ENCODE results near the gene AP1S1.
"Not testable (repeated sequence)": the region's sequence is repeated elsewhere in the genome, so short reads cannot be mapped to it uniquely, and the experiment has no call there.

The AP1S1 gene

GRCh38 chr7:101113836-101114235, 40.4 kb upstream of the AP1S1 start:
- no peak for DNase-seq
- Histone ChIP-seq H3K4me1 (ENCODE audit: control insufficient read depth, insufficient read depth, low read length, poor library complexity, severe bottlenecking) (no peaks in the 10 kb centered on the region), H3K27ac (ENCODE audit: insufficient read depth, low read length, poor library complexity, severe bottlenecking) (no peak overlapping the region), H3K36me3 (ENCODE audit: control insufficient read depth, insufficient read depth, low read length) (no peaks in the 10 kb centered on the region), H3K27me3 (replicated peaks; ENCODE audit: control insufficient read depth, insufficient read depth, low read length, poor library complexity, severe bottlenecking) (peaks cover 2% of the 10 kb centered on the region), H3K4me3 (ENCODE audit: insufficient read depth, low read depth, low read length, poor library complexity, severe bottlenecking) (no peak overlapping the region), H3K9me3 (ENCODE audit: control insufficient read depth, low read length) (no peaks in the 10 kb centered on the region)

- Histone ChIP-seq H3K4me3 (ENCODE audit: insufficient read depth, low read depth, low read length, poor library complexity, severe bottlenecking) (no peak overlapping the region), H3K27ac (ENCODE audit: insufficient read depth, low read length, poor library complexity, severe bottlenecking) (no peak overlapping the region), H3K4me1 (ENCODE audit: control insufficient read depth, insufficient read depth, low read length, poor library complexity, severe bottlenecking) (no peaks in the 10 kb centered on the region), H3K9me3 (ENCODE audit: control insufficient read depth, low read length) (no peaks in the 10 kb centered on the region), H3K27me3 (replicated peaks; ENCODE audit: control insufficient read depth, insufficient read depth, low read length, poor library complexity, severe bottlenecking) (peaks cover 4% of the 10 kb centered on the region), H3K36me3 (ENCODE audit: control insufficient read depth, insufficient read depth, low read length) (no peaks in the 10 kb centered on the region)
- DNase-seq, result no peak
These were observed 39.8 kb upstream of the AP1S1 start for GRCh38 chr7:101114492-101114891.

GRCh38 chr7:101115215-101115614, 39.1 kb upstream of the AP1S1 start:
- Histone ChIP-seq H3K27ac (ENCODE audit: insufficient read depth, low read length, poor library complexity, severe bottlenecking) (no peak overlapping the region), H3K36me3 (ENCODE audit: control insufficient read depth, insufficient read depth, low read length) (no peaks in the 10 kb centered on the region), H3K27me3 (replicated peaks; ENCODE audit: control insufficient read depth, insufficient read depth, low read length, poor library complexity, severe bottlenecking) (peaks cover 4% of the 10 kb centered on the region), H3K9me3 (ENCODE audit: control insufficient read depth, low read length) (no peaks in the 10 kb centered on the region), H3K4me1 (ENCODE audit: control insufficient read depth, insufficient read depth, low read length, poor library complexity, severe bottlenecking) (no peaks in the 10 kb centered on the region), H3K4me3 (ENCODE audit: insufficient read depth, low read depth, low read length, poor library complexity, severe bottlenecking) (no peak overlapping the region)
- no peak for DNase-seq

GRCh38 chr7:101116898-101117297, 37.4 kb upstream of the AP1S1 start:
- no peak for DNase-seq
- Histone ChIP-seq H3K27me3 (replicated peaks; ENCODE audit: control insufficient read depth, insufficient read depth, low read length, poor library complexity, severe bottlenecking) (peaks cover 6% of the 10 kb centered on the region), H3K9me3 (ENCODE audit: control insufficient read depth, low read length) (no peaks in the 10 kb centered on the region), H3K4me3 (ENCODE audit: insufficient read depth, low read depth, low read length, poor library complexity, severe bottlenecking) (no peak overlapping the region), H3K36me3 (ENCODE audit: control insufficient read depth, insufficient read depth, low read length) (no peaks in the 10 kb centered on the region), H3K27ac (ENCODE audit: insufficient read depth, low read length, poor library complexity, severe bottlenecking) (no peak overlapping the region), H3K4me1 (ENCODE audit: control insufficient read depth, insufficient read depth, low read length, poor library complexity, severe bottlenecking) (no peaks in the 10 kb centered on the region)

GRCh38 chr7:101118856-101119255, 35.4 kb upstream of the AP1S1 start:
- H3K36me3 ChIP-seq (ENCODE audit: control insufficient read depth, insufficient read depth, low read length), result no peaks in the 10 kb centered on the region
- no peak overlapping the region for H3K27ac ChIP-seq (ENCODE audit: insufficient read depth, low read length, poor library complexity, severe bottlenecking)
- H3K9me3 ChIP-seq (ENCODE audit: control insufficient read depth, low read length), result no peaks in the 10 kb centered on the region
- H3K4me3 ChIP-seq (ENCODE audit: insufficient read depth, low read depth, low read length, poor library complexity, severe bottlenecking), result no peak overlapping the region
- no peak for DNase-seq
- peaks cover 14% of the 10 kb centered on the region for H3K27me3 ChIP-seq (replicated peaks; ENCODE audit: control insufficient read depth, insufficient read depth, low read length, poor library complexity, severe bottlenecking)
- H3K4me1 ChIP-seq (ENCODE audit: control insufficient read depth, insufficient read depth, low read length, poor library complexity, severe bottlenecking), result no peaks in the 10 kb centered on the region

GRCh38 chr7:101119876-101120275, 34.4 kb upstream of the AP1S1 start:
- no peak overlapping the region for H3K4me3 ChIP-seq (ENCODE audit: insufficient read depth, low read depth, low read length, poor library complexity, severe bottlenecking)

GRCh38 chr7:101120315-101120714, 34.0 kb upstream of the AP1S1 start:
- peaks cover 17% of the 10 kb centered on the region for H3K27me3 ChIP-seq (replicated peaks; ENCODE audit: control insufficient read depth, insufficient read depth, low read length, poor library complexity, severe bottlenecking)
- DNase-seq, result no peak
- H3K27ac ChIP-seq (ENCODE audit: insufficient read depth, low read length, poor library complexity, severe bottlenecking), result no peak overlapping the region
- no peaks in the 10 kb centered on the region for H3K36me3 ChIP-seq (ENCODE audit: control insufficient read depth, insufficient read depth, low read length)
- H3K4me3 ChIP-seq (ENCODE audit: insufficient read depth, low read depth, low read length, poor library complexity, severe bottlenecking), result no peak overlapping the region
- H3K4me1 ChIP-seq (ENCODE audit: control insufficient read depth, insufficient read depth, low read length, poor library complexity, severe bottlenecking), result no peaks in the 10 kb centered on the region
- no peaks in the 10 kb centered on the region for H3K9me3 ChIP-seq (ENCODE audit: control insufficient read depth, low read length)

More at GRCh38 chr7:101119876-101120275, 34.4 kb upstream of the AP1S1 start:
- peaks cover 17% of the 10 kb centered on the region for H3K27me3 ChIP-seq (replicated peaks; ENCODE audit: control insufficient read depth, insufficient read depth, low read length, poor library complexity, severe bottlenecking)
- H3K27ac ChIP-seq (ENCODE audit: insufficient read depth, low read length, poor library complexity, severe bottlenecking), result no peak overlapping the region
- no peaks in the 10 kb centered on the region for H3K36me3 ChIP-seq (ENCODE audit: control insufficient read depth, insufficient read depth, low read length)
- no peaks in the 10 kb centered on the region for H3K9me3 ChIP-seq (ENCODE audit: control insufficient read depth, low read length)
- no peaks in the 10 kb centered on the region for H3K4me1 ChIP-seq (ENCODE audit: control insufficient read depth, insufficient read depth, low read length, poor library complexity, severe bottlenecking)
- no peak for DNase-seq

- not testable (repeated sequence) for H3K4me1 ChIP-seq (ENCODE audit: control insufficient read depth, insufficient read depth, low read length, poor library complexity, severe bottlenecking); H3K4me3 ChIP-seq (ENCODE audit: insufficient read depth, low read depth, low read length, poor library complexity, severe bottlenecking); DNase-seq; H3K27ac ChIP-seq (ENCODE audit: insufficient read depth, low read length, poor library complexity, severe bottlenecking); H3K9me3 ChIP-seq (ENCODE audit: control insufficient read depth, low read length); H3K36me3 ChIP-seq (ENCODE audit: control insufficient read depth, insufficient read depth, low read length)
- H3K27me3 ChIP-seq (replicated peaks; ENCODE audit: control insufficient read depth, insufficient read depth, low read length, poor library complexity, severe bottlenecking), result peaks cover 17% of the 10 kb centered on the region
These were observed 32.7 kb upstream of the AP1S1 start for GRCh38 chr7:101121631-101121990.

- Histone ChIP-seq H3K27ac (ENCODE audit: insufficient read depth, low read length, poor library complexity, severe bottlenecking) (no peak overlapping the region), H3K9me3 (ENCODE audit: control insufficient read depth, low read length) (no peaks in the 10 kb centered on the region), H3K27me3 (replicated peaks; ENCODE audit: control insufficient read depth, insufficient read depth, low read length, poor library complexity, severe bottlenecking) (peaks cover 17% of the 10 kb centered on the region), H3K4me3 (ENCODE audit: insufficient read depth, low read depth, low read length, poor library complexity, severe bottlenecking) (no peak overlapping the region), H3K36me3 (ENCODE audit: control insufficient read depth, insufficient read depth, low read length) (no peaks in the 10 kb centered on the region), H3K4me1 (ENCODE audit: control insufficient read depth, insufficient read depth, low read length, poor library complexity, severe bottlenecking) (peaks cover 13% of the 10 kb centered on the region)
- no peak for DNase-seq
These were observed 32.0 kb upstream of the AP1S1 start for GRCh38 chr7:101121991-101122932.

- peaks cover 17% of the 10 kb centered on the region for H3K4me1 ChIP-seq (ENCODE audit: control insufficient read depth, insufficient read depth, low read length, poor library complexity, severe bottlenecking)
- no peak overlapping the region for H3K4me3 ChIP-seq (ENCODE audit: insufficient read depth, low read depth, low read length, poor library complexity, severe bottlenecking)
- DNase-seq, result no peak
- H3K36me3 ChIP-seq (ENCODE audit: control insufficient read depth, insufficient read depth, low read length), result no peaks in the 10 kb centered on the region
- H3K9me3 ChIP-seq (ENCODE audit: control insufficient read depth, low read length), result no peaks in the 10 kb centered on the region
- no peak overlapping the region for H3K27ac ChIP-seq (ENCODE audit: insufficient read depth, low read length, poor library complexity, severe bottlenecking)
- peaks cover 17% of the 10 kb centered on the region for H3K27me3 ChIP-seq (replicated peaks; ENCODE audit: control insufficient read depth, insufficient read depth, low read length, poor library complexity, severe bottlenecking)
These were observed 31.2 kb upstream of the AP1S1 start for GRCh38 chr7:101122933-101123702.
